ENCODE data around the gene PROKR1.
"Not testable (repeated sequence)": the region's sequence is repeated elsewhere in the genome, so short reads cannot be mapped to it uniquely, and the experiment has no call there.

PROKR1 gene

GRCh38 chr2:68643011-68643873, at the start of gene PROKR1:
Gene PROKR1, plus strand, starts transcription at chr2:68643579. Its CDS starts 2,243 bp downstream, at chr2:68645822.
- DNase-seq: peak; percentile 33 to 40
- Mint-ChIP-seq H3K9me3 (peaks cover 4 to 10% of the 10 kb centered on the region in 2 donors), H3K27me3 (peaks cover 80% of the 10 kb centered on the region)

GRCh38 chr2:68594041-68594440, 49.3 kb upstream of the PROKR1 start:
- H3K4me3 Mint-ChIP-seq: no peak overlapping the region
- no peaks in the 10 kb centered on the region for H3K27me3 Mint-ChIP-seq
- no peak overlapping the region for H3K27ac Mint-ChIP-seq
- peaks cover 0 to under 1% of the 10 kb centered on the region in 2 donors for H3K9me3 Mint-ChIP-seq
- no peak for DNase-seq
- H3K4me1 Mint-ChIP-seq: peaks cover 18% of the 10 kb centered on the region
- no peak for ATAC-seq

More at GRCh38 chr2:68643011-68643873, at the start of gene PROKR1:
- Mint-ChIP-seq H3K4me1 (peaks cover 39% of the 10 kb centered on the region), H3K27ac (no peak within 1 kb of the TSS), H3K4me3 (peak within 1 kb of the TSS; percentile 71 to 80)
- ATAC-seq: peak; percentile 66

GRCh38 chr2:68594674-68595492, 48.5 kb upstream of the PROKR1 start:
- ATAC-seq: peak; percentile 49
- no peaks in the 10 kb centered on the region for H3K27me3 Mint-ChIP-seq
- H3K4me3 Mint-ChIP-seq: peak overlapping the region in 1 of 2 donors; percentile 25

GRCh38 chr2:68595493-68595785, 47.9 kb upstream of the PROKR1 start:
- H3K4me3 Mint-ChIP-seq, DNase-seq, ATAC-seq, H3K27me3 Mint-ChIP-seq, H3K27ac Mint-ChIP-seq: not testable (repeated sequence)
- Mint-ChIP-seq H3K4me1 (peaks cover 18% of the 10 kb centered on the region), H3K9me3 (peaks cover 7 to 13% of the 10 kb centered on the region in 2 donors)

More at GRCh38 chr2:68594674-68595492, 48.5 kb upstream of the PROKR1 start:
- H3K27ac Mint-ChIP-seq: no peak overlapping the region
- DNase-seq: peak; percentile 32 to 38
- peaks cover 18% of the 10 kb centered on the region for H3K4me1 Mint-ChIP-seq
- H3K9me3 Mint-ChIP-seq: peaks cover 2 to 9% of the 10 kb centered on the region in 2 donors

- not testable (repeated sequence) for H3K27me3 Mint-ChIP-seq, H3K4me3 Mint-ChIP-seq, ATAC-seq, DNase-seq, H3K4me1 Mint-ChIP-seq, H3K27ac Mint-ChIP-seq
- peaks cover 17 to 23% of the 10 kb centered on the region in 2 donors for H3K9me3 Mint-ChIP-seq
Measured at GRCh38 chr2:68600495-68600894, 42.9 kb upstream of the PROKR1 start.

- no peaks in the 10 kb centered on the region for H3K4me1 Mint-ChIP-seq
- H3K27me3 Mint-ChIP-seq: no peaks in the 10 kb centered on the region
- H3K9me3 Mint-ChIP-seq: peaks cover 17 to 23% of the 10 kb centered on the region in 2 donors
- no peak overlapping the region for H3K4me3 Mint-ChIP-seq
- DNase-seq: no peak
- no peak overlapping the region for H3K27ac Mint-ChIP-seq
- no peak for ATAC-seq
Measured at GRCh38 chr2:68603059-68603458, 40.3 kb upstream of the PROKR1 start.

- Mint-ChIP-seq H3K27ac (no peak overlapping the region), H3K9me3 (peaks cover 17 to 23% of the 10 kb centered on the region in 2 donors), H3K27me3 (no peaks in the 10 kb centered on the region), H3K4me3 (no peak overlapping the region), H3K4me1 (no peaks in the 10 kb centered on the region)
- DNase-seq: no peak
- ATAC-seq: no peak
Measured at GRCh38 chr2:68604077-68604476, 39.3 kb upstream of the PROKR1 start.

- H3K9me3 Mint-ChIP-seq: peaks cover 4 to 30% of the 10 kb centered on the region in 2 donors
- no peak overlapping the region for H3K4me3 Mint-ChIP-seq
- H3K4me1 Mint-ChIP-seq: no peaks in the 10 kb centered on the region
- no peak overlapping the region for H3K27ac Mint-ChIP-seq
- no peaks in the 10 kb centered on the region for H3K27me3 Mint-ChIP-seq
- DNase-seq: no peak
- no peak for ATAC-seq
Measured at GRCh38 chr2:68605939-68606338, 37.4 kb upstream of the PROKR1 start.

GRCh38 chr2:68606759-68607158, 36.6 kb upstream of the PROKR1 start:
- H3K9me3 Mint-ChIP-seq: peaks cover 4 to 27% of the 10 kb centered on the region in 2 donors
- no peaks in the 10 kb centered on the region for H3K4me1 Mint-ChIP-seq
- no peak overlapping the region for H3K27ac Mint-ChIP-seq
- H3K27me3 Mint-ChIP-seq: no peaks in the 10 kb centered on the region
- H3K4me3 Mint-ChIP-seq: no peak overlapping the region
- ATAC-seq (no peak), DNase-seq (no peak)

- Mint-ChIP-seq H3K4me3 (no peak overlapping the region), H3K4me1 (no peaks in the 10 kb centered on the region), H3K27ac (no peak overlapping the region), H3K27me3 (no peaks in the 10 kb centered on the region), H3K9me3 (peaks cover 10 to 27% of the 10 kb centered on the region in 2 donors)
- no peak for DNase-seq
- ATAC-seq: no peak
Measured at GRCh38 chr2:68607837-68608236, 35.5 kb upstream of the PROKR1 start.

GRCh38 chr2:68612765-68613519, 30.4 kb upstream of the PROKR1 start:
- no peak for ATAC-seq
- no peaks in the 10 kb centered on the region for H3K27me3 Mint-ChIP-seq
- H3K4me1 Mint-ChIP-seq: no peaks in the 10 kb centered on the region
- H3K4me3 Mint-ChIP-seq: no peak overlapping the region
- peaks cover 6 to 37% of the 10 kb centered on the region in 2 donors for H3K9me3 Mint-ChIP-seq
- no peak for DNase-seq
- no peak overlapping the region for H3K27ac Mint-ChIP-seq

GRCh38 chr2:68620772-68621171, 22.6 kb upstream of the PROKR1 start:
- peaks cover 5 to 15% of the 10 kb centered on the region in 2 donors for H3K9me3 Mint-ChIP-seq
- no peaks in the 10 kb centered on the region for H3K4me1 Mint-ChIP-seq
- no peaks in the 10 kb centered on the region for H3K27me3 Mint-ChIP-seq
- DNase-seq: no peak
- H3K4me3 Mint-ChIP-seq: no peak overlapping the region
- no peak for ATAC-seq
- H3K27ac Mint-ChIP-seq: no peak overlapping the region

GRCh38 chr2:68623820-68624219, 19.6 kb upstream of the PROKR1 start:
- H3K4me3 Mint-ChIP-seq: no peak overlapping the region
- no peaks in the 10 kb centered on the region for H3K4me1 Mint-ChIP-seq
- DNase-seq (no peak), ATAC-seq (no peak)
- H3K27me3 Mint-ChIP-seq: no peaks in the 10 kb centered on the region
- peaks cover 5 to 12% of the 10 kb centered on the region in 2 donors for H3K9me3 Mint-ChIP-seq
- H3K27ac Mint-ChIP-seq: no peak overlapping the region

- Mint-ChIP-seq H3K9me3 (peaks cover 5 to 10% of the 10 kb centered on the region in 2 donors), H3K27ac (no peak overlapping the region), H3K4me3 (no peak overlapping the region), H3K27me3 (no peaks in the 10 kb centered on the region), H3K4me1 (no peaks in the 10 kb centered on the region)
- ATAC-seq (no peak), DNase-seq (no peak)
Measured at GRCh38 chr2:68627615-68628014, 15.8 kb upstream of the PROKR1 start.

- no peak for DNase-seq
- Mint-ChIP-seq H3K27me3 (no peaks in the 10 kb centered on the region), H3K4me1 (no peaks in the 10 kb centered on the region), H3K27ac (no peak overlapping the region), H3K4me3 (no peak overlapping the region), H3K9me3 (peaks cover 5 to 10% of the 10 kb centered on the region in 2 donors)
- ATAC-seq: no peak
Measured at GRCh38 chr2:68632021-68632420, 11.4 kb upstream of the PROKR1 start.
